OCI-LY7 (cell line): ENCODE data around the gene GRID2IP. TPM values are rescaled to one million over a fixed set of nuclear protein-coding genes. Genes with fewer than 3 reads are reported as not detected.

Experiments used
- BruUV-seq: library from RNA; stranded (reverse); fragments of 400-500 nt; replicated peaks from 2 replicates; lab custom pipeline; 2021; lab: Mats Ljungman, UMichigan
- CTCF ChIA-PET: fragments of 300-600 bp; sonication (Branson Sonifier 250); formaldehyde crosslinking; loops from one replicate; lab custom pipeline; 2022; ENCODE audit warnings: antibody characterized with exemption; ENCODE audit not compliant: unreplicated experiment; lab: Charles Lee
- POLR2A ChIA-PET: fragments of 300-600 bp; sonication (Branson Sonifier 250); formaldehyde crosslinking; loops from one replicate; lab custom pipeline; 2022; ENCODE audit warnings: antibody characterized with exemption; lab: Charles Lee
- DNase-seq: peaks from one replicate; pipeline ENCODE4 v3.0.0-alpha.2; 2015; ENCODE audit warnings: low spot score
- H2AFZ ChIP-seq: fragments of 200-600 bp; sonication (generic), shearing (Covaris generic); 2 replicates; pipeline ENCODE4 v1.6.1; 2014; ENCODE audit warnings: mild to moderate bottlenecking, antibody characterized with exemption, low read length, moderate library complexity
- H3K27ac ChIP-seq: fragments of 200-600 bp; sonication (generic); 2 replicates; pipeline ENCODE4 v1.5.1; 2014; ENCODE audit warnings: mixed run types, low read depth, mild to moderate bottlenecking, moderate library complexity, low read length, inconsistent platforms; ENCODE audit not compliant: poor library complexity, severe bottlenecking
- H3K36me3 ChIP-seq: fragments of 200-600 bp; sonication (generic); 2 replicates; pipeline ENCODE4 v1.6.1; 2014; ENCODE audit warnings: mild to moderate bottlenecking, antibody characterized with exemption, low read length, moderate library complexity, mixed read lengths; ENCODE audit not compliant: insufficient read depth
- H3K4me1 ChIP-seq: fragments of 200-600 bp; sonication (generic); 2 replicates; pipeline ENCODE4 v1.5.1; 2014; ENCODE audit warnings: mild to moderate bottlenecking, low read length; ENCODE audit not compliant: insufficient read depth, poor library complexity, severe bottlenecking
- H3K4me2 ChIP-seq: fragments of 200-600 bp; sonication (generic); 2 replicates; pipeline ENCODE4 v1.6.1; 2014; ENCODE audit warnings: mild to moderate bottlenecking, low read length
- H3K4me3 ChIP-seq: fragments of 200-600 bp; sonication (generic); 2 replicates; pipeline ENCODE4 v1.5.1; 2014; ENCODE audit warnings: mild to moderate bottlenecking, low read depth, low read length; ENCODE audit not compliant: poor library complexity, severe bottlenecking
- H3K79me2 ChIP-seq: fragments of 200-600 bp; sonication (generic); 2 replicates; pipeline ENCODE4 v1.6.1; 2016; ENCODE audit warnings: low read depth, mild to moderate bottlenecking, low read length, moderate library complexity, mixed read lengths; ENCODE audit not compliant: insufficient read depth
- H3K9me2 ChIP-seq: fragments of 200-600 bp; sonication (generic); 2 replicates; pipeline ENCODE4 v1.6.1; 2016; ENCODE audit warnings: mild to moderate bottlenecking, low read length, mixed read lengths; ENCODE audit not compliant: insufficient read depth
- H3K9me3 ChIP-seq: fragments of 200-600 bp; sonication (generic); 2 replicates; pipeline ENCODE4 v1.6.1; 2014; ENCODE audit warnings: mild to moderate bottlenecking, mixed run types, low read length, mixed read lengths
- H4K20me1 ChIP-seq: fragments of 200-600 bp; sonication (generic); 2 replicates; pipeline ENCODE4 v1.6.1; 2014; ENCODE audit warnings: mild to moderate bottlenecking, antibody characterized with exemption, low read length, moderate library complexity, mixed read lengths; ENCODE audit not compliant: insufficient read depth
- EZH2phosphoT487 ChIP-seq: fragments of 200-600 bp; sonication (generic); IDR thresholded peaks from 2 replicates; pipeline ENCODE4 v1.6.1; 2018; ENCODE audit warnings: low read depth, borderline replicate concordance, mild to moderate bottlenecking, mixed run types, antibody characterized with exemption, low read length, moderate library complexity, mixed read lengths
- intact Hi-C: fragments of 100-400 bp; cut with micrococcal nuclease; formaldehyde crosslinking; loops from one replicate; pipeline ENCODE4 v1.10.0; 2022; ENCODE audit not compliant: unreplicated experiment
- total RNA-seq, 2 experiments: library from RNA; depleted of rRNA in 1 of 2; stranded (reverse); fragments of >200 nt in 1 of 2; shearing (Covaris generic) in 1 of 2; gene quantifications; 2 replicates each; pipeline ENCODE4 v1.2.3, GENCODE V29; 2014 to 2022
- TF ChIP-seq, protein P1 (sequence below): fragments of 200-600 bp; sonication (generic); conservative IDR thresholded peaks from 2 replicates; pipeline ENCODE4 v1.5.1; 2014; ENCODE audit warnings: mild to moderate bottlenecking, antibody characterized with exemption, low read length, moderate library complexity, mixed read lengths

The GRID2IP gene
- total RNA-seq, 2 experiments from 2014 or later, result 0.16 to 0.32 TPM

DNA sequence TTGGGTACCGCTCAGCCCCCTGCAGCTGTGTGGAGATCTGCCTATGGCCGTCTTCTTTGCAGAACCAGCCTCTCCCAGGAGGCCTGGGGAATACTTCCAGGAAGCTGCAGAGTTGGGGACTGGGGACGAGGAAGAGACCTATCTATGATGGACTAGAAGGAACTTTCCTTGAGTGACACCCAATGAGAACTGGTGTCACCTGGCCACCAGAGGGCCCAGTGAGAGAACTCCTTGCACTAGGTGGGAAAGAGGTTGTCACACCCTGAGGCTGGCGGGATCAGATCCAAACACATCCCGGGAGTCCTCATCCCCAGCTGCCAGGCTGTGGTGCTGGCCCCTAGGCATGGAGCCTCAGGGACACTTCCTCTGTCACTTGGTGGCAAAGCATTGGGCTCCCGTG lies 4.9 kb upstream of the GRID2IP start:
- H3K79me2 ChIP-seq, result no peaks in the 10 kb centered on the region
- no peaks in the 10 kb centered on the region for H3K36me3 ChIP-seq
- BruUV-seq, result no TSS peak
- no peak overlapping the region for H3K4me2 ChIP-seq
- no peak overlapping the region for H2AFZ ChIP-seq
- POLR2A ChIA-PET, result no interaction called here
- peak; percentile 51 for DNase-seq
- TF ChIP-seq EZH2phosphoT487, result no peak
- TF ChIP-seq, protein P1, sequence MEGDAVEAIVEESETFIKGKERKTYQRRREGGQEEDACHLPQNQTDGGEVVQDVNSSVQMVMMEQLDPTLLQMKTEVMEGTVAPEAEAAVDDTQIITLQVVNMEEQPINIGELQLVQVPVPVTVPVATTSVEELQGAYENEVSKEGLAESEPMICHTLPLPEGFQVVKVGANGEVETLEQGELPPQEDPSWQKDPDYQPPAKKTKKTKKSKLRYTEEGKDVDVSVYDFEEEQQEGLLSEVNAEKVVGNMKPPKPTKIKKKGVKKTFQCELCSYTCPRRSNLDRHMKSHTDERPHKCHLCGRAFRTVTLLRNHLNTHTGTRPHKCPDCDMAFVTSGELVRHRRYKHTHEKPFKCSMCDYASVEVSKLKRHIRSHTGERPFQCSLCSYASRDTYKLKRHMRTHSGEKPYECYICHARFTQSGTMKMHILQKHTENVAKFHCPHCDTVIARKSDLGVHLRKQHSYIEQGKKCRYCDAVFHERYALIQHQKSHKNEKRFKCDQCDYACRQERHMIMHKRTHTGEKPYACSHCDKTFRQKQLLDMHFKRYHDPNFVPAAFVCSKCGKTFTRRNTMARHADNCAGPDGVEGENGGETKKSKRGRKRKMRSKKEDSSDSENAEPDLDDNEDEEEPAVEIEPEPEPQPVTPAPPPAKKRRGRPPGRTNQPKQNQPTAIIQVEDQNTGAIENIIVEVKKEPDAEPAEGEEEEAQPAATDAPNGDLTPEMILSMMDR, result peak; percentile 73
- H3K9me3 ChIP-seq, result no peaks in the 10 kb centered on the region
- no peaks in the 10 kb centered on the region for H3K4me1 ChIP-seq
- H4K20me1 ChIP-seq, result no peaks in the 10 kb centered on the region
- no peaks in the 10 kb centered on the region for H3K9me2 ChIP-seq
- intact Hi-C loops, result no loop called here
- H3K27ac ChIP-seq, result no peak overlapping the region
- CTCF ChIA-PET, result no interaction called here
- no peak overlapping the region for H3K4me3 ChIP-seq

DNA sequence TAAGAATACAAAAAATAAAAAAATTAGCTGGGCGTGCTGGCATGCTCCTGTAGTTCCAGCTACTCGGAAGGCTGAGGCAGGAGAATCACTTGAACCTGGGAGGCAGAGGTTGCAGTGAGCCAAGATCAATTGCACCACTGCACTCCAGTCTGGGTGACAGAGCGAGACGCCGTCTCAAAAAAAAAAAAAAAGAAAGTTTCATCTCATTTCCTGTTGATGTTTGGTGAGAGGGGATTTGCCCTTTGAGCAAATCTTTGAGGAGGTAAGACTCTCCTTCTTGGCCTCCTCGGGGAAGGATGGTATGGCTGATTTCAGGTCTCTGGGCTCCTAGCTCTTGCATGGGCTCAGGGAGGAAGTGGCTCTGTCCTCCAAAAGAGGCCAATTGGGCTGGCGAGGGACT lies 3.6 kb upstream of the GRID2IP start:
- no peaks in the 10 kb centered on the region for H4K20me1 ChIP-seq
- BruUV-seq, result no TSS peak
- no peaks in the 10 kb centered on the region for H3K9me2 ChIP-seq
- ChIA-PET POLR2A (no interaction called here), CTCF (interaction anchor here (0.6 kb wide), 1 partner anchor 38 kb away, joined by 4 read pairs; no protein-coding TSS in a partner anchor)
- no peaks in the 10 kb centered on the region for H3K9me3 ChIP-seq
- no peak for TF ChIP-seq EZH2phosphoT487
- TF ChIP-seq, protein P1, result no peak
- H2AFZ ChIP-seq, result peak overlapping the region; percentile 50; the same call in 1 of the 2 replicates
- no peaks in the 10 kb centered on the region for H3K4me1 ChIP-seq
- no peak overlapping the region for H3K4me3 ChIP-seq
- H3K79me2 ChIP-seq, result no peaks in the 10 kb centered on the region
- H3K27ac ChIP-seq, result no peak overlapping the region
- H3K4me2 ChIP-seq, result no peak overlapping the region
- no peaks in the 10 kb centered on the region for H3K36me3 ChIP-seq
- intact Hi-C loops, result no loop called here
- no peak for DNase-seq

DNA sequence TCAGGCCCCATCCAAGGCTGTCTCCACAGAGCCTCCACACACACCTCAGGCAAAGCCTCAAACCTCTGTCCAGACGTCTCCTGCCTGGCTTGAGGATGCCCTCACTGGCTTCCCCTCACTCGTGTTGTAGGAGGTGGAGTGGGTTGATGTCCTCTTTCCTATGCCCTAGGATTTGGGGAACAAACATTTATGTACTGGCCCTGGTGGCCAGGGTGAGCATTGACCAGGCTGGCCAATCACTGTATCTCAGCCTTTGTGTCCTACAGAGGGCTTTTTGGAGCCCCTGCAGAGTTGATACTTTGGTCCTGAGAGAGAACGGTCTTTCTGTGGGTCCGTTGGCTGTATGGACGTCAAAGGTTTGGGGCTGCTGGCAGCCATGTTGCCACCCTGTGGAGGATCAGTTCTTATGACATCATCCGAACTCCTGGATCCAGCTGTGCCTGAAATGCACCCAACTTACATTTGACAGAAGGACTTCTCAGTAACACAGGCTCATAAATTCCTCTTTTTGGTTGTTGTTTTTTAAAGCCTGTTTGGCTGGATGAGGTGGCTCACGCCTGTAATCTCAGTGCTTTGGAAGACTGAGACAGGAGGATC lies 2.3 kb upstream of the GRID2IP start:
- Histone ChIP-seq H3K4me1 (no peaks in the 10 kb centered on the region), H3K79me2 (no peaks in the 10 kb centered on the region), H3K4me3 (no peak overlapping the region), H3K9me2 (no peaks in the 10 kb centered on the region), H2AFZ (no peak overlapping the region), H3K36me3 (no peaks in the 10 kb centered on the region), H3K4me2 (no peak overlapping the region), H3K27ac (no peak overlapping the region), H3K9me3 (no peaks in the 10 kb centered on the region), H4K20me1 (no peaks in the 10 kb centered on the region)
- intact Hi-C loops, result no loop called here
- no TSS peak for BruUV-seq
- POLR2A ChIA-PET, result interaction anchor here (0.7 kb wide), 1 partner anchor 42 kb away, joined by 5 read pairs; no protein-coding TSS in a partner anchor
- TF ChIP-seq EZH2phosphoT487, result no peak
- TF ChIP-seq, protein P1, result no peak
- CTCF ChIA-PET, result no interaction called here
- no peak for DNase-seq
